Measurements from ENCODE around the gene FNBP1.

Gene FNBP1

GRCh38 chr9:129881547-129882324 is 161.3 kb downstream of the FNBP1 start:
- no peaks in the 10 kb centered on the region for H4K20me1 ChIP-seq (ENCODE audit: insufficient read depth, low read length, poor library complexity, severe bottlenecking)
- no peaks in the 10 kb centered on the region for H3K9me3 ChIP-seq (ENCODE audit: insufficient read depth, low read depth, low read length)
- H3K36me3 ChIP-seq (ENCODE audit: insufficient read depth, low read length) = no peaks in the 10 kb centered on the region; the same call in 1 of the 2 replicates
- H2AFZ ChIP-seq (ENCODE audit: low read length) = no peak overlapping the region
- no peaks in the 10 kb centered on the region for H3F3A ChIP-seq (ENCODE audit: low read depth)
- H3K4me3 ChIP-seq (ENCODE audit: low read length, poor library complexity, severe bottlenecking) = no peak overlapping the region
- H3K4me1 ChIP-seq (ENCODE audit: insufficient read depth, low read length, poor library complexity, severe bottlenecking) = peaks cover 20% of the 10 kb centered on the region
- no peaks in the 10 kb centered on the region for H3K9me2 ChIP-seq (replicated peaks; ENCODE audit: low read depth, low read length)
- TF ChIP-seq CTCF (conservative IDR thresholded peaks at IDR 0.05; ENCODE audit: low read length) (no peak), EZH2phosphoT487 (IDR thresholded peaks at IDR 0.05; ENCODE audit: borderline replicate concordance) (no peak)
- H3K4me2 ChIP-seq (ENCODE audit: low read depth, low read length, poor library complexity, severe bottlenecking) = no peak overlapping the region
- no peaks in the 10 kb centered on the region for H3K27me3 ChIP-seq (ENCODE audit: insufficient read depth, low read length, poor library complexity, severe bottlenecking)
- no peak overlapping the region for H3K9ac ChIP-seq (ENCODE audit: low read depth, low read length, poor library complexity, severe bottlenecking)
- peaks cover 21% of the 10 kb centered on the region for H3K79me2 ChIP-seq (ENCODE audit: insufficient read depth, low read length)

GRCh38 chr9:129880654-129881546 is 162.1 kb downstream of the FNBP1 start:
- no peaks in the 10 kb centered on the region for H3K9me3 ChIP-seq (ENCODE audit: insufficient read depth, low read depth, low read length)
- peaks cover 13% of the 10 kb centered on the region for H3K79me2 ChIP-seq (ENCODE audit: insufficient read depth, low read length)
- no peaks in the 10 kb centered on the region for H3K9me2 ChIP-seq (replicated peaks; ENCODE audit: low read depth, low read length)
- H3K4me2 ChIP-seq (ENCODE audit: low read depth, low read length, poor library complexity, severe bottlenecking) = no peak overlapping the region
- no peak overlapping the region for H2AFZ ChIP-seq (ENCODE audit: low read length)
- H3K27me3 ChIP-seq (ENCODE audit: insufficient read depth, low read length, poor library complexity, severe bottlenecking) = no peaks in the 10 kb centered on the region
- H3K36me3 ChIP-seq (ENCODE audit: insufficient read depth, low read length) = no peaks in the 10 kb centered on the region; the same call in 1 of the 2 replicates
- H3K9ac ChIP-seq (ENCODE audit: low read depth, low read length, poor library complexity, severe bottlenecking) = no peak overlapping the region
- no peak overlapping the region for H3K4me3 ChIP-seq (ENCODE audit: low read length, poor library complexity, severe bottlenecking)
- H3K4me1 ChIP-seq (ENCODE audit: insufficient read depth, low read length, poor library complexity, severe bottlenecking) = peaks cover 13% of the 10 kb centered on the region
- no peak for TF ChIP-seq EZH2phosphoT487 (IDR thresholded peaks at IDR 0.05; ENCODE audit: borderline replicate concordance)
- no peak for TF ChIP-seq CTCF (conservative IDR thresholded peaks at IDR 0.05; ENCODE audit: low read length)
- no peaks in the 10 kb centered on the region for H4K20me1 ChIP-seq (ENCODE audit: insufficient read depth, low read length, poor library complexity, severe bottlenecking)
- H3F3A ChIP-seq (ENCODE audit: low read depth) = no peaks in the 10 kb centered on the region

GRCh38 chr9:129879991-129880653 is 162.9 kb downstream of the FNBP1 start:
- Histone ChIP-seq H3K36me3 (ENCODE audit: insufficient read depth, low read length) (no peaks in the 10 kb centered on the region; the same call in 1 of the 2 replicates), H3K4me2 (ENCODE audit: low read depth, low read length, poor library complexity, severe bottlenecking) (no peak overlapping the region), H3K79me2 (ENCODE audit: insufficient read depth, low read length) (peaks cover 9% of the 10 kb centered on the region), H3K4me3 (ENCODE audit: low read length, poor library complexity, severe bottlenecking) (no peak overlapping the region), H3K4me1 (ENCODE audit: insufficient read depth, low read length, poor library complexity, severe bottlenecking) (peaks cover 9% of the 10 kb centered on the region), H3K27me3 (ENCODE audit: insufficient read depth, low read length, poor library complexity, severe bottlenecking) (no peaks in the 10 kb centered on the region), H3K9me2 (replicated peaks; ENCODE audit: low read depth, low read length) (no peaks in the 10 kb centered on the region), H4K20me1 (ENCODE audit: insufficient read depth, low read length, poor library complexity, severe bottlenecking) (no peaks in the 10 kb centered on the region), H2AFZ (ENCODE audit: low read length) (no peak overlapping the region), H3K9me3 (ENCODE audit: insufficient read depth, low read depth, low read length) (no peaks in the 10 kb centered on the region), H3F3A (ENCODE audit: low read depth) (no peaks in the 10 kb centered on the region), H3K9ac (ENCODE audit: low read depth, low read length, poor library complexity, severe bottlenecking) (no peak overlapping the region)
- TF ChIP-seq EZH2phosphoT487 (IDR thresholded peaks at IDR 0.05; ENCODE audit: borderline replicate concordance) (no peak), CTCF (conservative IDR thresholded peaks at IDR 0.05; ENCODE audit: low read length) (no peak)

Measured in Loucy (cell line).